Measurements from ENCODE around the gene PRDM11. TPM values are rescaled to one million over a fixed set of nuclear protein-coding genes. Genes with fewer than 3 reads are reported as not detected.

The PRDM11 gene
- total RNA-seq, 1 donor from 2014 or later: 36.5 TPM

- TF ChIP-seq, protein P1, sequence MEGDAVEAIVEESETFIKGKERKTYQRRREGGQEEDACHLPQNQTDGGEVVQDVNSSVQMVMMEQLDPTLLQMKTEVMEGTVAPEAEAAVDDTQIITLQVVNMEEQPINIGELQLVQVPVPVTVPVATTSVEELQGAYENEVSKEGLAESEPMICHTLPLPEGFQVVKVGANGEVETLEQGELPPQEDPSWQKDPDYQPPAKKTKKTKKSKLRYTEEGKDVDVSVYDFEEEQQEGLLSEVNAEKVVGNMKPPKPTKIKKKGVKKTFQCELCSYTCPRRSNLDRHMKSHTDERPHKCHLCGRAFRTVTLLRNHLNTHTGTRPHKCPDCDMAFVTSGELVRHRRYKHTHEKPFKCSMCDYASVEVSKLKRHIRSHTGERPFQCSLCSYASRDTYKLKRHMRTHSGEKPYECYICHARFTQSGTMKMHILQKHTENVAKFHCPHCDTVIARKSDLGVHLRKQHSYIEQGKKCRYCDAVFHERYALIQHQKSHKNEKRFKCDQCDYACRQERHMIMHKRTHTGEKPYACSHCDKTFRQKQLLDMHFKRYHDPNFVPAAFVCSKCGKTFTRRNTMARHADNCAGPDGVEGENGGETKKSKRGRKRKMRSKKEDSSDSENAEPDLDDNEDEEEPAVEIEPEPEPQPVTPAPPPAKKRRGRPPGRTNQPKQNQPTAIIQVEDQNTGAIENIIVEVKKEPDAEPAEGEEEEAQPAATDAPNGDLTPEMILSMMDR (IDR thresholded peaks at IDR 0.05): no peak
- H3K4me3 ChIP-seq: no peak overlapping the region
- H3K27ac ChIP-seq: peak overlapping the region; percentile 76 to 80
- H3K36me3 ChIP-seq: no peaks in the 10 kb centered on the region
- no peaks in the 10 kb centered on the region for H3K27me3 ChIP-seq
- no peak for DNase-seq (ENCODE audit: low spot score in 2 of 2)
- H3K9me3 ChIP-seq: no peaks in the 10 kb centered on the region
- intact Hi-C loops (cut with DNase I): no loop called here
- peaks cover 12 to 49% of the 10 kb centered on the region in 2 donors for H3K4me1 ChIP-seq
These were observed 9.8 kb downstream of the PRDM11 start for GRCh38 chr11:45156201-45156600.

DNA sequence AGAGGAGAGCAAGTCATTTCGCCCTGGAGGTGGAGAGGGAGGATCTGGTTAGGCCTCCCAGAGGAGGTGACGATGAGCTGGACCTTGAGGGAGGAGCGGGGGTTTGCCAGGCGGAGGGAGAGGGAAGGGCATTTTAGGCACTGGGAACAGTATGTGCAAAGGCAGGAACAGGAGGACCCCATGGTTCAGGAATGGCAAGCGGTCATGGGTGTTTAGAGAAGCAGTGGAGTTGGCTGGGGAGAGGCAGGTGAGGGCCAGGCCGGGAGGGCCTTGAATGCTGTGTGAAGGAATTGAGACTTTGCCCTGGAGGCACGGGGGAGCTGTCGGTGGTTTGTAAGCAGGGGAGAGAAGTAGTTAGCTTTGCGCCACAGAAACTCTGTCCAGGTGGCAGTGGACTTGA lies 10.3 kb downstream of the PRDM11 start:
- no peak for DNase-seq (ENCODE audit: low spot score in 2 of 2)
- no peaks in the 10 kb centered on the region for H3K9me3 ChIP-seq
- H3K4me1 ChIP-seq: peaks cover 17 to 53% of the 10 kb centered on the region in 2 donors
- H3K27me3 ChIP-seq: no peaks in the 10 kb centered on the region
- H3K4me3 ChIP-seq: no peak overlapping the region
- intact Hi-C loops (cut with DNase I): no loop called here
- H3K36me3 ChIP-seq: no peaks in the 10 kb centered on the region
- H3K27ac ChIP-seq: peak overlapping the region in 1 of 2 donors; percentile 8
- TF ChIP-seq, protein P1 (IDR thresholded peaks at IDR 0.05): no peak

DNA sequence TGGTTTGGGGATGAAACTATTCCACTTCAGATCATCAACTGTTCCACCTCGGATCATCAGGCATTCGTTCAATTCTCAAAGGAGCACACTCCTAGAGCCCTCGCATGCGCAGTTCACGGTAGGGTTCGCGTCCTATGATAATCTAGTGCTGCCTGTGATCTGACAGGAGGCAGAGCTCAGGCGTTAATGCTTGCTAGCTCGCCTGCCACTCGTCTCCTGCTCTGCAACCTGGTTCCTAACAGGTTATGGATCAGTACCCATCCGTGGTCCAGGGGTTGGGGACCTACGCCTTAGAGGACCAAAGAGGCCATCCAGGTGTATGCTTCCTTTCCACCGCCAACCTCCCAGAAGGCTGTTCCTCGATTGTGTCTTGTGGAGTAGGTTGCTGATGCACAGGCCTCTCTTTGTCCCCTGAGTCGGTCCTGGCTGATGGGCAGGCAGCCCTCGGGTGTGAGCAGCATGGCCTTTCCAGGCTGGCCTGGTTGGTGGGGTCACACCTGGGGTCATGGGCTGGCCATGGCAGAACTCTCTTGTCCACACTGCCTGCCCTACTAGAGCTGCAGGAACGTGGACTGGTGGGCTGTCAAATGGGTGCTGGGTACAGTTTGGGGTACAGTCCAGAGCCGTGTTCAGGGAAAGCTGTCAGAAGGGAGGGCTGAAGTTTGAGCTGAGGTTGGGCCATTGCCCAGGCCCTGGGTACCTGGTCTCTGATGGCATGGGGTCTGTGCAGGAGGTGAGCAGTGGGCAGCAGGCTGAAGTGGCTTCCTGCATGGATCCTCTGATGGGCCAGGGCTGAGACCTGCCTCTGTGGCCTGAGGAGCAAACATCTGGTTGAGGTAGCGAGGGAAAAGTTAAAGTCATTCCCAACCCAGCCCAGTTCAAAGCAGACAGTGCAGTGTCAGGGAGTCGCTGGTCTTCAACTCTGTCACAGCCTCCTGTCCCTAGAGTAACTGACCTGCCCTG lies 11.1 kb downstream of the PRDM11 start:
- intact Hi-C loops (cut with DNase I): no loop called here
- Histone ChIP-seq H3K27me3 (no peaks in the 10 kb centered on the region), H3K9me3 (no peaks in the 10 kb centered on the region), H3K27ac (peak overlapping the region; percentile 82 to 87), H3K4me1 (peaks cover 20 to 60% of the 10 kb centered on the region in 2 donors), H3K4me3 (no peak overlapping the region), H3K36me3 (no peaks in the 10 kb centered on the region)
- TF ChIP-seq, protein P1 (IDR thresholded peaks at IDR 0.05): no peak
- no peak for DNase-seq (ENCODE audit: low spot score in 2 of 2)

DNA sequence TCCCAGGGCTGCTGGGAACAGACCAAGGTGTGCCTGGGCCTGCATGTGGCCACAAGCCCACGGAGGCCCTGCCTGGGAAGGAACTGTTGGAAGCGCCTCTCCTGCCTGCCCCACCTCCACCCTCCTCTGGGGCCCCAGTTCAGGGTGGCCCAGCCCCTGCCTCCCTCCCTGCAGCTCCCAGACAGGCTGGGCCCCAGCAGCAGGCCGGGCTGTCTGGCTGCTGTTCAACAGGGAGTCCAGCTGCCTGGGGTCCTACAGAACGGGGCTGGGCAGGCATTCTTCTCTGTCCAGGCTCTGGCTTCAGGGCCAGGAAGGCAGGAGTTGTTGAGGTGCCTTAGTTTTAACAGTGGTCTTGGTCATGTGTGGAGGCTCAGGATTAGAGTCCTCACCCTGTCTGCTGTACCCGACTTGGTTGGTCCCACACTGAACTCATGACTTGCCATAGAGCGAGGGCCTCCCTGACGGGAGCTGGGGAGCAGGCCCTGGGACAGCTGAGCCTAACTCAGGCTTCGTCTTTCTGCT lies 11.8 kb downstream of the PRDM11 start:
- H3K4me1 ChIP-seq: peaks cover 20 to 67% of the 10 kb centered on the region in 2 donors
- intact Hi-C loops (cut with DNase I): no loop called here
- TF ChIP-seq, protein P1 (IDR thresholded peaks at IDR 0.05): no peak
- H3K27ac ChIP-seq: peak overlapping the region; percentile 82 to 87
- no peaks in the 10 kb centered on the region for H3K36me3 ChIP-seq
- H3K4me3 ChIP-seq: no peak overlapping the region
- H3K27me3 ChIP-seq: no peaks in the 10 kb centered on the region
- no peaks in the 10 kb centered on the region for H3K9me3 ChIP-seq
- DNase-seq (ENCODE audit: low spot score in 2 of 2): no peak

GRCh38 chr11:45158891-45159605 lies 12.6 kb downstream of the PRDM11 start:
- H3K27me3 ChIP-seq: no peaks in the 10 kb centered on the region
- H3K9me3 ChIP-seq: no peaks in the 10 kb centered on the region
- TF ChIP-seq, protein P1 (IDR thresholded peaks at IDR 0.05): no peak
- DNase-seq (ENCODE audit: low spot score in 2 of 2): peak in 1 of 2 donors; percentile 61
- intact Hi-C loops (cut with DNase I): no loop called here
- H3K36me3 ChIP-seq: no peaks in the 10 kb centered on the region
- peaks cover 28 to 74% of the 10 kb centered on the region in 2 donors for H3K4me1 ChIP-seq
- no peak overlapping the region for H3K4me3 ChIP-seq
- peak overlapping the region; percentile 82 to 87 for H3K27ac ChIP-seq
